22Rv1 (cell line): Measurements from ENCODE around the gene MIOS.

Experiments
- ZFX ChIP-seq: fragments of 450-650 bp; IDR thresholded peaks from 2 replicates; pipeline ENCODE4 v1.6.1; 2017; ENCODE audit warnings: antibody characterized with exemption, borderline replicate concordance
- TF ChIP-seq, protein P1 (sequence below): fragments of 450-650 bp; IDR thresholded peaks from 2 replicates; pipeline ENCODE4 v1.5.1; 2017; ENCODE audit warnings: mild to moderate bottlenecking

- TF ChIP-seq, protein P1, sequence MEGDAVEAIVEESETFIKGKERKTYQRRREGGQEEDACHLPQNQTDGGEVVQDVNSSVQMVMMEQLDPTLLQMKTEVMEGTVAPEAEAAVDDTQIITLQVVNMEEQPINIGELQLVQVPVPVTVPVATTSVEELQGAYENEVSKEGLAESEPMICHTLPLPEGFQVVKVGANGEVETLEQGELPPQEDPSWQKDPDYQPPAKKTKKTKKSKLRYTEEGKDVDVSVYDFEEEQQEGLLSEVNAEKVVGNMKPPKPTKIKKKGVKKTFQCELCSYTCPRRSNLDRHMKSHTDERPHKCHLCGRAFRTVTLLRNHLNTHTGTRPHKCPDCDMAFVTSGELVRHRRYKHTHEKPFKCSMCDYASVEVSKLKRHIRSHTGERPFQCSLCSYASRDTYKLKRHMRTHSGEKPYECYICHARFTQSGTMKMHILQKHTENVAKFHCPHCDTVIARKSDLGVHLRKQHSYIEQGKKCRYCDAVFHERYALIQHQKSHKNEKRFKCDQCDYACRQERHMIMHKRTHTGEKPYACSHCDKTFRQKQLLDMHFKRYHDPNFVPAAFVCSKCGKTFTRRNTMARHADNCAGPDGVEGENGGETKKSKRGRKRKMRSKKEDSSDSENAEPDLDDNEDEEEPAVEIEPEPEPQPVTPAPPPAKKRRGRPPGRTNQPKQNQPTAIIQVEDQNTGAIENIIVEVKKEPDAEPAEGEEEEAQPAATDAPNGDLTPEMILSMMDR: no peak
- no peak for TF ChIP-seq ZFX
These were observed 30.2 kb upstream of the MIOS start for GRCh38 chr7:7536396-7537019.
